Measurements from ENCODE around the gene LVRN. TPM values are rescaled to one million over a fixed set of nuclear protein-coding genes. Genes with fewer than 3 reads are reported as not detected.

LVRN gene
- polyA plus RNA-seq, 1 donor = 0.27 TPM

GRCh38 chr5:115961381-115962238 lies 665 bp upstream of the LVRN start:
- no peak overlapping the region for H3K4me3 ChIP-seq (ENCODE audit: low read length)
- no CpG with 5 or more reads among the region's 42 CpGs for WGBS (ENCODE audit: insufficient coverage, low lambda C conversion rate)

GRCh38 chr5:115962565-115963402 lies 509 bp downstream of the LVRN start:
- H3K36me3 ChIP-seq (ENCODE audit: control insufficient read depth, insufficient read depth, low read length) = no peaks in the 10 kb centered on the region
- H3K9me3 ChIP-seq (ENCODE audit: control insufficient read depth, low read depth, low read length) = peaks cover 9% of the 10 kb centered on the region
- H3K27ac ChIP-seq (ENCODE audit: low read length) = no peak overlapping the region
- no CpG with 5 or more reads among the region's 71 CpGs for WGBS (ENCODE audit: insufficient coverage, low lambda C conversion rate)
- peaks cover 22% of the 10 kb centered on the region for H3K4me1 ChIP-seq (ENCODE audit: control insufficient read depth, insufficient read depth, low read length)
- peak in 1 of 2 donors; percentile 46 for DNase-seq
- peaks cover 69% of the 10 kb centered on the region for H3K27me3 ChIP-seq (ENCODE audit: control insufficient read depth, insufficient read depth, low read length)
- H3K4me3 ChIP-seq (ENCODE audit: low read length) = peak overlapping the region; percentile 26

More at GRCh38 chr5:115961381-115962238, 665 bp upstream of the LVRN start:
- H3K27ac ChIP-seq (ENCODE audit: low read length) = no peak overlapping the region
- no peaks in the 10 kb centered on the region for H3K36me3 ChIP-seq (ENCODE audit: control insufficient read depth, insufficient read depth, low read length)
- peaks cover 73% of the 10 kb centered on the region for H3K27me3 ChIP-seq (ENCODE audit: control insufficient read depth, insufficient read depth, low read length)
- H3K9me3 ChIP-seq (ENCODE audit: control insufficient read depth, low read depth, low read length) = peaks cover 9% of the 10 kb centered on the region
- peak in 1 of 2 donors; percentile 15 for DNase-seq
- H3K4me1 ChIP-seq (ENCODE audit: control insufficient read depth, insufficient read depth, low read length) = peaks cover 22% of the 10 kb centered on the region

GRCh38 chr5:115963566-115963965 lies 1.3 kb downstream of the LVRN start:
- H3K36me3 ChIP-seq (ENCODE audit: control insufficient read depth, insufficient read depth, low read length) = no peaks in the 10 kb centered on the region
- H3K27ac ChIP-seq (ENCODE audit: low read length) = no peak overlapping the region
- H3K9me3 ChIP-seq (ENCODE audit: control insufficient read depth, low read depth, low read length) = peaks cover 9% of the 10 kb centered on the region
- WGBS (ENCODE audit: insufficient coverage, low lambda C conversion rate) = 6% methylated on average over 5 of the region's 17 CpGs
- peaks cover 22% of the 10 kb centered on the region for H3K4me1 ChIP-seq (ENCODE audit: control insufficient read depth, insufficient read depth, low read length)
- peaks cover 66% of the 10 kb centered on the region for H3K27me3 ChIP-seq (ENCODE audit: control insufficient read depth, insufficient read depth, low read length)
- H3K4me3 ChIP-seq (ENCODE audit: low read length) = no peak overlapping the region
- DNase-seq = peak in 1 of 2 donors; percentile 20

GRCh38 chr5:115968770-115969169 lies 6.5 kb downstream of the LVRN start:
- no peaks in the 10 kb centered on the region for H3K4me1 ChIP-seq (ENCODE audit: control insufficient read depth, insufficient read depth, low read length)
- H3K9me3 ChIP-seq (ENCODE audit: control insufficient read depth, low read depth, low read length) = no peaks in the 10 kb centered on the region
- DNase-seq = no peak
- no peak overlapping the region for H3K4me3 ChIP-seq (ENCODE audit: low read length)
- H3K27me3 ChIP-seq (ENCODE audit: control insufficient read depth, insufficient read depth, low read length) = peaks cover 24% of the 10 kb centered on the region
- no peaks in the 10 kb centered on the region for H3K36me3 ChIP-seq (ENCODE audit: control insufficient read depth, insufficient read depth, low read length)
- H3K27ac ChIP-seq (ENCODE audit: low read length) = no peak overlapping the region
- WGBS (ENCODE audit: insufficient coverage, low lambda C conversion rate) = 88% methylated on average over 1 of the region's 2 CpGs

- Histone ChIP-seq H3K36me3 (ENCODE audit: control insufficient read depth, insufficient read depth, low read length) (no peaks in the 10 kb centered on the region), H3K4me3 (ENCODE audit: low read length) (no peak overlapping the region), H3K27ac (ENCODE audit: low read length) (no peak overlapping the region), H3K27me3 (ENCODE audit: control insufficient read depth, insufficient read depth, low read length) (peaks cover 6% of the 10 kb centered on the region), H3K4me1 (ENCODE audit: control insufficient read depth, insufficient read depth, low read length) (no peaks in the 10 kb centered on the region), H3K9me3 (ENCODE audit: control insufficient read depth, low read depth, low read length) (no peaks in the 10 kb centered on the region)
- no CpG with 5 or more reads among the region's 4 CpGs for WGBS (ENCODE audit: insufficient coverage, low lambda C conversion rate)
- DNase-seq = no peak
These were observed 14.8 kb downstream of the LVRN start for GRCh38 chr5:115977096-115977495.

GRCh38 chr5:115977988-115978387 lies 15.7 kb downstream of the LVRN start:
- H3K36me3 ChIP-seq (ENCODE audit: control insufficient read depth, insufficient read depth, low read length) = no peaks in the 10 kb centered on the region
- no peaks in the 10 kb centered on the region for H3K4me1 ChIP-seq (ENCODE audit: control insufficient read depth, insufficient read depth, low read length)
- peaks cover 6% of the 10 kb centered on the region for H3K27me3 ChIP-seq (ENCODE audit: control insufficient read depth, insufficient read depth, low read length)
- no peaks in the 10 kb centered on the region for H3K9me3 ChIP-seq (ENCODE audit: control insufficient read depth, low read depth, low read length)
- no peak overlapping the region for H3K27ac ChIP-seq (ENCODE audit: low read length)
- H3K4me3 ChIP-seq (ENCODE audit: low read length) = no peak overlapping the region
- no peak for DNase-seq
- no CpG with 5 or more reads among the region's 2 CpGs for WGBS (ENCODE audit: insufficient coverage, low lambda C conversion rate)

GRCh38 chr5:115978779-115979178 lies 16.5 kb downstream of the LVRN start:
- Histone ChIP-seq H3K36me3 (ENCODE audit: control insufficient read depth, insufficient read depth, low read length) (no peaks in the 10 kb centered on the region), H3K4me1 (ENCODE audit: control insufficient read depth, insufficient read depth, low read length) (no peaks in the 10 kb centered on the region), H3K4me3 (ENCODE audit: low read length) (no peak overlapping the region), H3K27me3 (ENCODE audit: control insufficient read depth, insufficient read depth, low read length) (peaks cover 6% of the 10 kb centered on the region), H3K9me3 (ENCODE audit: control insufficient read depth, low read depth, low read length) (no peaks in the 10 kb centered on the region), H3K27ac (ENCODE audit: low read length) (no peak overlapping the region)
- no peak for DNase-seq
- no CpG with 5 or more reads among the region's 2 CpGs for WGBS (ENCODE audit: insufficient coverage, low lambda C conversion rate)

GRCh38 chr5:115979201-115980041 lies 17.1 kb downstream of the LVRN start:
- DNase-seq = peak in 1 of 2 donors; percentile 9
- Histone ChIP-seq H3K36me3 (ENCODE audit: control insufficient read depth, insufficient read depth, low read length) (no peaks in the 10 kb centered on the region), H3K4me3 (ENCODE audit: low read length) (no peak overlapping the region), H3K27ac (ENCODE audit: low read length) (no peak overlapping the region), H3K9me3 (ENCODE audit: control insufficient read depth, low read depth, low read length) (no peaks in the 10 kb centered on the region), H3K27me3 (ENCODE audit: control insufficient read depth, insufficient read depth, low read length) (peaks cover 8% of the 10 kb centered on the region), H3K4me1 (ENCODE audit: control insufficient read depth, insufficient read depth, low read length) (no peaks in the 10 kb centered on the region)
- no CpG with 5 or more reads among the region's 3 CpGs for WGBS (ENCODE audit: insufficient coverage, low lambda C conversion rate)

- no peak overlapping the region for H3K4me3 ChIP-seq (ENCODE audit: low read length)
- WGBS (ENCODE audit: insufficient coverage, low lambda C conversion rate) = no CpG with 5 or more reads among the region's 1 CpG
- DNase-seq = no peak
- no peaks in the 10 kb centered on the region for H3K9me3 ChIP-seq (ENCODE audit: control insufficient read depth, low read depth, low read length)
- H3K27me3 ChIP-seq (ENCODE audit: control insufficient read depth, insufficient read depth, low read length) = peaks cover 8% of the 10 kb centered on the region
- H3K4me1 ChIP-seq (ENCODE audit: control insufficient read depth, insufficient read depth, low read length) = no peaks in the 10 kb centered on the region
- H3K27ac ChIP-seq (ENCODE audit: low read length) = no peak overlapping the region
- H3K36me3 ChIP-seq (ENCODE audit: control insufficient read depth, insufficient read depth, low read length) = no peaks in the 10 kb centered on the region
These were observed 21.2 kb downstream of the LVRN start for GRCh38 chr5:115983519-115983918.
